Limb (tissue), 2 donors: Measurements from ENCODE around the gene AGAP9.
"Not testable (repeated sequence)": the region's sequence is repeated elsewhere in the genome, so short reads cannot be mapped to it uniquely, and the experiment has no call there.

Experiments
- DNase-seq, 2 donors: peaks; one replicate each; pipeline ENCODE4 v3.0.0-alpha.2; 2016; ENCODE audit errors: extremely low spot score in 2 of 2

The AGAP9 gene

DNA sequence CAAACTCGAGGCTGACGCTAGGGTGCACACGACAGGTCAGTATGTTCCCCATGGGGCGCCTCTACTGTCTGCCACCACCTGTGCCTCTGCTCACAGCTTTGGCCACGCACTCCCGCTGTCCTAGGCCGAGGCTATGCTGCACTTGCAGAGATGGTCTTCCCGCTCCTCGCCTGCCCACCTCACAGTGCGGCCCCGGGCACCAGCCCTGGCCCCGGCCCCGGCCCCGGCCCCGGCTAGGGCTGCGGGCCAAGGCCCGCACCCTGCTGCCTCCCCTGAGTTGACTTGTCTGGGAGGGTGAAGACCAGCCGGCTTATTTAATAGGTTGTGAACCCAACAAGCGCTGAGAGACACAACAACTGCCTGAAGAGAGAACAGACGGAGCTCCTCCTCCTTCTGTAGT, at the start of gene AGAP9:
Gene AGAP9 (minus strand): TSS at position 164 of the 400 bp plus-strand sequence. CDS start 112 bp downstream, at position 52.
- DNase-seq, result not testable (repeated sequence)

DNA sequence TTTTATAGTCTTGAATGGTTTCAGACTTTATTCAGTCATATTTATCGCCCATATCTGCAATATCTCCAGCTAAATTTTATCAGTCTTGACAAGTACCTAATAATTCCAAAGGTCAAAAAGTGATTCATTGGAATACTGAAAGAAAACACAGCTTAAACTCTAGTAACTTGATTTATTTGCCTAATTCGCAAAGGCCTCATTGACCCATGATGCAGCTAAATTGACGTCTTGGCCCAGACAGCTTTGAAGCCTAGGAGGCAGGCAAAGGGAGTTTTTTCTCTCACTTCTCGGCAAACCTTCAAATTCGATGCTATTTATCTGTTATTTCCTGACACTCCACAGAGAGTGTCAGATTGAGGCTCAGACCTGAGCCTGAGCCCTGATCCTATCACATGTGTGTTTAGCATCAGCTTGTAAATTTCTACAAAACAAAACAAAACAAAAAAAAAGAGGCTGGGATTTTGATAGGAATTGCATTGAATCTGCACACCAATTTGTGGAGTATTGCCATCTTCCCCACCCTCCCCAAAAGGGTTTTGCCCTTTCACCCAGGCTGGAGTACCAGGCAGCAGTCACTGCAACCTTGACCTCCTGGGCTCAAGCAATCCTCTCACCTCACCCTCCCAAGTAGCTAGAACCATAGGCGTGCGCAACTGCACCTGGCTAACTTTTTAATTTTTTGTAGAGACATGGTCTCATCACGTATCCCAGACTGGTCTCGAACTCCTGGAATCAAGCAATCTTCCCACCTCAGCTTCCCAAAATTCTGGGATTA, 47.9 kb upstream of the AGAP9 start:
- DNase-seq, result not testable (repeated sequence)

- not testable (repeated sequence) for DNase-seq
Measured at GRCh38 chr10:47566757-47567156, 43.3 kb upstream of the AGAP9 start.

GRCh38 chr10:47566108-47566699, 42.8 kb upstream of the AGAP9 start:
- DNase-seq, result not testable (repeated sequence)

DNA sequence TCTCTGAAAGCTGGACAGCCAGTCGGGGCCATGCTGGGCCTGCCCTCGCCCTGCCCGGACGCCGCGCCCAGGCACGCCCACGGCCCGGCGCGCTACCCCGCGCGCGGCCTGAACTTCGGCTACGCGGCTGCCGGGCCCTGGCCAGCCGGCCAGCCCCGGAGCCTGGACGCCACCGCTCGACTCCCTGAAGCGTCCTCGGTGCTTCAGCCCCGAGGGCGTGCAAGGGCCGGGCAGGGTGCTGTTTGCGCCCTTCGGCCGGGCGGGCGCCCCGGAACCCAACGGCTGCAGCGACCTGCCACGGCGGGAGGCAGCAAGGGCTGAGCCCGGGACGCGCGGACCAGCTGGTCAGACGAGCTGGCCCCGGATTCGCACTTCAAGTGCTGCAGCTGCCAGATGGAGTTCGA, 42.1 kb upstream of the AGAP9 start:
- not testable (repeated sequence) for DNase-seq

DNA sequence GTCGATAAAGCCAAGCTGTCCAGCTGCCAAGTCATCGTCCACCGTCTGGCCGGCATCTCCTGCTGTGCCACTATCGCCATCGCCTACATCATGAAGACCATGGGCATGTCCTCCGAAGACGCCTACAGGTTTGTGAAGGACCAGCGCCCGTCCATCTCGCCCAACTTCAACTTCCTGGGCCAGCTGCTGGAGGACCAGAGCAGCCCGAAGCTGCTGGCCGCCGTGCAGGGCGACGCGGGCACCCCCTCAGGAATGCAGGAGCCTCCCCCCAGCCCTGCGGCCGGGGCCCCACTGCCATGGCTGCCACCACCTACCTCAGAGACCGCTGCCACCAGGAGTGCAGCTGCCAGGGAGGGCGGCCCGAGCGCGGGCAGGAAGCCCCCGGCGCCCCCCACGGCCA, 41.5 kb upstream of the AGAP9 start:
- DNase-seq, result not testable (repeated sequence)

DNA sequence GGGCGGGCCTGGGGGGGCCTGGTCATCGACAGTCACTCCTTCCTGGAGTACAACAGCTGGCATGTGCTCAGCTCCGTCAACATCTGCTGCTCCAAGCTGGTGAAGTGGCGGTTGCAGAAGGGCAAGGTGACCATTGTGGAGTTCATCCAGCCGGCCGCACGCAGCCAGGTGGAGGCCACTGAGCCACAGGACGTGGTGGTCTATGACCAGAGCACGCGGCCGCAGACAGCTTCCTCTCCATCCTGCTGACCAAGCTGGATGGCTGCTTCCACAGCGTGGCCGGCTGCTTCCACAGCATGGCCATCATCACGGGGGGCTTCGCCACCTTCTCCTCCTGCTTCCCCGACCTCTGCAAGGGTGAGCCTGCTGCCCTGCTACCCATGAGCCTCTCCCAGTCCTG, 40.9 kb upstream of the AGAP9 start:
- DNase-seq, result not testable (repeated sequence)

DNA sequence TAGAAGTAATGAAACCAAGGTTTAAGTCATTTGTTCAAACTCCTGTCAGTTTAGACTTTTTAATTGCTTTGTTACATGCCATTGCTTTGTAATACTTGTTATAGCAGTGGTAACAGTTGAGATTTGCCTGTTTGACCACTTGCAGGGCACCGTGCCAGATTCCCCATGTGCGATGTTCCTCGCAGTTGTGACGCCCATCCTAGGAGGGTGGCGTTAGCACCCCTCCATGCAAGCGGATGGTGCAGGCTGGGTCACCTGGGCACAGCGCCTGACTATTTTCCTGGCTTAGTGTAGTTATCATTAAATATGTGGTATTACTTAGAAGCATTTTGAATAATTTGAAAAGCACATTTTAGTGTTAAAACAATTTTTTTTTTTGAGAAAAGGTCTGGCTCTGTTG, 37.0 kb upstream of the AGAP9 start:
- DNase-seq, result not testable (repeated sequence)

DNA sequence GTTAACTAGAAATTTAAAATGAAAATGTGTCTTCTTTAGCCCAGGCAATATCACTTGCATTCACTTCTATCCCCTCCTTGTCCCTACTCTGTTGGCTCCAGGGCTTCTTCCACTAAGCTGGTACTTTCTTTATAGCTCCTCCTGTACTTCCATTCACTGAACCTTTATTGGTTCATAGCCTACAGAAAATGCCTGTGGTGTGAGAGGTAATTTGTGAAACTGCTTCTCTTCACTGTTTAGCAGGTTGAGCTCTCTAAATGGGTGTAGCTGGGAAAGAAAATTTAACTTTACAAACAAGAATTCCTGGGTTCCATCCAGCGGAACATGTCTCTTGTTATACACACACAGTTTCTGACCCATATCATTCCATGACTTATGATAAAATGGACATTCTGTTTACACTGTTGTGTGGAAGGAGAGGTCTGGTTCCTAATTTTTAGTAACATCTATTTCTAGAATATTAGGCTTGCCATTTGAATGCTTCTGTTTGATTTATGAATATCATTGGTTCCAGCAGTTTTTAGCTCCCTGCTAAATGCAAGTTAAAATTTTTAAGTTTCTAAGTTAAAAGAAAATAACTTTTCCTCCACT, 36.4 kb upstream of the AGAP9 start:
- DNase-seq, result not testable (repeated sequence)

- DNase-seq, result peak in 1 of 2 donors; percentile 8
Measured at GRCh38 chr10:47558109-47558508, 34.7 kb upstream of the AGAP9 start.

- DNase-seq, result not testable (repeated sequence)
Measured at GRCh38 chr10:47557616-47558015, 34.2 kb upstream of the AGAP9 start.

DNA sequence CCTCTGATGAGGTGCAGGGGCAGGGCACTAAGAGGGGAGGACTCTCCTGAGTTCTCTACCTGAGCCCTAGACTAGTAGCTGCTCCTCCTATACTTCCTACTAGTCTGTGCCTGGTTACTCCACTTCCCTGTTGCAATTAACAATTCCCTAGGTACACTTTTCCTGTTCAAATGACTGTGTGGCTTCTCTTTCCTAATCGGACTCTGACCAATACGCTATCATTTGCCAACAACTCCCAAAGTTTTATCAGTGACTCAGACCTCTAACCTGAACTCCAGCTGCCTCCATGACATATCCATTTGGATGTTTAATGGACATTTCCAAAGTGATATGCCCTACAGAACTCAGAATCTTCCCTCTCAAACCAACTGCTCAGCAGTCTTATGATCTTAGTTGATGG, 31.9 kb upstream of the AGAP9 start:
- not testable (repeated sequence) for DNase-seq

DNA sequence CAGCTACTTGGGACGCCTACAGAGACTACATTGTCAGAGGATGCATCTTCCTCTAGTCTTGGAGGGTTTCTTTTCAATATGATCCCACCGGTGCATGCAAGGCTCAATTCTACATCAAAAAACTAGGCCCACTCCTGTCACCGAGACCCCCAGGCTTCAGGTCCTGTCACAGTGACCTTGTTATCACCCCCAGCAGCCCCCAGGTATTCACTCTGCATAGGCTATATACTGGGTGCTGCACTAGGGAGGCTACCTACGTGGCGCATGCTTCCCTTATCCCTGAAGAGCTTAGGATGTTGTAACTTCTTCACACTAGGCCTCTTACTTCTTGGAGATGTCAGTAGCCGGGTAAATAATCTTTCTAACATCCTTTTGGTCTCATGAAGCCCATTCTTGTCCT, 31.1 kb upstream of the AGAP9 start:
- not testable (repeated sequence) for DNase-seq

- DNase-seq, result not testable (repeated sequence)
Measured at GRCh38 chr10:47553860-47554247, 30.4 kb upstream of the AGAP9 start.

DNA sequence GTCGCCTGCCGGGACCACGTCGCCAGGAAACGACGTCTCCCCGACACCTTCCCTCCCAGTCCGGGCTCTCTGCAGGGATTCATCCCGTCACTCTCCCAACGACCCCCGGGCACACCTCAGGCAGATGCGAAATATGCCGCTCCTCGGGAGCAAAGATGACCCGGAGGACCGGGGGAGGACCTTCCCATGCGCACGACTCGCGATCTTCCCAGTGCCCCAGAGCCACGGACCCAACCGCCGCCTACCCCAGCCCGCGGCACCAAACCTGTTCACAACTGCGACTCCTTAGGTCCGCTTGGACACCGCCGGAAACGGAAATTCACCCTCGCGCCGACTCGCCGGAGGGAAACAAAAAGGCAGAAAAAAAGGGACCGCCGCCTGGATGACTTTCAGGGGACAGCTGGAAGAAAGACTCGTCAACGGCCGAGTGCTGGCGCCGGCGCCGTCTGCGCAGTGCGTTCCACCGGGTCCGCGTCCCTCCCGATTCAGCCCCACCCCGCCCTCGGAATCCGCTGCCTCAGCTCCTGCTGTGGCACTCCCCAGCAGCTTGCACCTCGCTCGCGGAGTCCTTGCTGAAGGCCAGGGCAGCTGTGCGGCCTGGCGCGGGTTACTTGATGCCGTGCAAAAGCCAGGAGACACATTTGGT, 29.9 kb upstream of the AGAP9 start:
- DNase-seq, result peak; percentile 72 to 84

DNA sequence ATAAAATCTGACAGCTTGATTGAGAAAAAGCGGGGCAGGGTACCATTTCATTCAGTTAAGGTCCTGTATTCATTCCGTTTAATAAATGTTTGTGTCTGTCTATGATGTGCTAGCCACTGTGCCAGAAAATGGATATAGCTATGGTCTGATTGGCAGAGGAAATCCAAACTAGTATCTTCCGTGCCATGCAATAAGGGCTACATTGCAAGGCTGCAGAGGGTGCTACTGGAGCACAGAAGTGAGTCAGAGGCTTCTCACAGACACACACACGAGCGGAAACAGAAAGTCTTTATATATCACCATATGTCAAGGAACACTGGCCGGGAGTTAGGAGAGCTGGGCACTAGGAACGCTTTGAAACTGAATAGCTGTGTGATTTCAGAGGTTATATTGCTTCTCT, 29.3 kb upstream of the AGAP9 start:
- not testable (repeated sequence) for DNase-seq

GRCh38 chr10:47547286-47547685, 23.8 kb upstream of the AGAP9 start:
- not testable (repeated sequence) for DNase-seq

- DNase-seq, result not testable (repeated sequence)
Measured at GRCh38 chr10:47536430-47536829, 13.0 kb upstream of the AGAP9 start.

DNA sequence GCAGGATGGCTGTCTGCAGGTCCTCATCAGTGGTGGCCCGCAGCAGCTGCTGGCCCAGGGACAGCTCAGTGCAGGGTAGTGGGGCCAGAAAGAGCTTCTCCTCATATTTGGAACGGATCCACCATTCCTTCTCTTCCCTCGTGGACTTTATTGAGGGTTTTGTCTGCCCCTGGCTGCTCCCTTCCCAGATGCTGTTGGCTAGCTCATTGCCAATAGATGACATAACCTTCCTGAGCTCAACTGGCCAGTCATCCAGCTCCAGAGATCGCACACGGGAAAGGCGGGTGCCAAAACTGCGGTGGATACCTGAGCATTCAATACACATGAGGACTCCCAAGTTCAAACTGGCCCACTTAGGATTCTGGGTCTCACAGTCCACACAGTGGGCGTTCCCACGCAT, 21.1 kb downstream of the AGAP9 start:
- DNase-seq, result peak in 1 of 2 donors; percentile 0

DNA sequence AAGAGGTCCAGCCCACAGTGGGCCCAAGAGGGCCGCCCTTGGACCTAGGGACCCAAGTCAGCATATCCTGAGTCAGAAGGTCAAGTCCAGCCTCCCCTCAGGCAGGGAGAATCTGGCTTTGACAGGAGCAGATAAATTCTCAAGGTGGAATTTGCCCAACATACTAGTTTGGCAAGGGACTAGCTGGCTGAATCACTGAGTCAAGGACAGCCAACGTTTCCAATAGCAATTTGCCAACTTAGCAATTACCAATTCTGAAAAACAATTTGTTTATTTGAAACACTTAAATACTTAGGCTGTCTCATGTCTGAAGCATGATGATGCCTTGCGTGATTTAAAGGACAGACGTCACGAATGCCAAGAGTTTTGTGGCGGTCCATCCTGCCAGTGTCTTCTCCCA, 29.2 kb downstream of the AGAP9 start:
- DNase-seq, result not testable (repeated sequence)

- not testable (repeated sequence) for DNase-seq
Measured at GRCh38 chr10:47491600-47491999, 31.8 kb downstream of the AGAP9 start, which contains the start of gene FAM25G. TSS of gene FAM25G (minus strand) at chr10:47491700. CDS start at chr10:47491674, 26 bp downstream.

DNA sequence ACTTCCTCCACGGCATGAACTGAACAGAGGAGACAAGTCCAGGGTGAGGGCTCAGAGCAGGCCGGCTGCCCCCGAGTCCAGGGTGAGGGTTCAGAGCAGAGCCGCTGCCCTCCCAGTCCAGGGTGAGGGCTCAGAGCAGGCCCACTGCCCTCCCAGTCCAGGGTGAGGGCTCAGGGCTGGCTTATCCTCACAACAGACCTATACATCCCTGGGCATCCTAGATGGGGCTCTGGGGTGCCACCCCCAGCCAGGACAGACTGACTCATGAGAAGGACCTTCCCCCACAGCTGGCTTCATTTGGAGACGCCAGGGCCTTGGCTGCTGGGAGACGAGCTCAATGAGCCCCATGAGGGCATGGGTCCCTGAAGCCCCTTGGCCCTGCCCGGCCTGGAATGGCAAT, 33.8 kb downstream of the AGAP9 start:
- not testable (repeated sequence) for DNase-seq
